CD14-positive monocyte (primary cell): ENCODE data around the gene PKD1L1. TPM values are rescaled to one million over a fixed set of nuclear protein-coding genes. Genes with fewer than 3 reads are reported as not detected.

ENCODE experiments used
- DNase-seq, 3 donors: peaks; one replicate each; pipeline ENCODE4 v3.0.0-alpha.2; 2011 to 2022
- H2AFZ ChIP-seq: 2 replicates; pipeline ENCODE4 v1.6.0; 2012; ENCODE audit warnings: mild to moderate bottlenecking, low read depth, low read length, inconsistent platforms; ENCODE audit not compliant: insufficient read depth, poor library complexity, severe bottlenecking
- H3K27ac ChIP-seq, 2 donors: 1 replicate in 1 of 2; 2 replicates in 1 of 2; pipeline ENCODE4 v1.5.1; 2012 to 2013; ENCODE audit warnings: low read length in 2 of 2, control low read depth in 1 of 2, inconsistent platforms in 1 of 2, low read depth in 1 of 2, mild to moderate bottlenecking in 1 of 2
- H3K27me3 ChIP-seq, 2 donors: one replicate each; pipeline versions ENCODE4 v1.6.0 to v1.6.1; 2011 to 2013; ENCODE audit warnings: low read length in 2 of 2; ENCODE audit not compliant: control insufficient read depth in 2 of 2, insufficient read depth in 2 of 2
- H3K36me3 ChIP-seq, 2 donors: replicated peaks in 1 of 2; 1 replicate in 1 of 2; 2 replicates in 1 of 2; pipeline versions ENCODE4 v1.5.1 to v1.6.1; 2012 to 2013; ENCODE audit warnings: low read length in 2 of 2, control low read depth in 1 of 2, inconsistent platforms in 1 of 2, mild to moderate bottlenecking in 1 of 2; ENCODE audit not compliant: insufficient read depth in 2 of 2, control insufficient read depth in 1 of 2
- H3K4me1 ChIP-seq, 2 donors: 1 replicate in 1 of 2; 2 replicates in 1 of 2; pipeline versions ENCODE4 v1.5.1 to v1.6.1; 2012 to 2013; ENCODE audit warnings: low read length in 2 of 2, control low read depth in 1 of 2, inconsistent platforms in 1 of 2, mild to moderate bottlenecking in 1 of 2, moderate library complexity in 1 of 2; ENCODE audit not compliant: insufficient read depth in 2 of 2, control insufficient read depth in 1 of 2
- H3K4me2 ChIP-seq: replicated peaks from 2 replicates; pipeline ENCODE3; 2012; ENCODE audit warnings: low read length, moderate library complexity, mild to moderate bottlenecking; ENCODE audit not compliant: poor library complexity, severe bottlenecking; ENCODE audit errors: extremely low read depth
- H3K4me3 ChIP-seq, 3 experiments: fragments of 200-600 bp in 1 of 3; sonication (generic) in 1 of 3; replicated peaks in 1 of 3; 1 replicate in 2 of 3; 2 replicates in 1 of 3; pipeline ENCODE4 v1.5.1; 2011 to 2013; ENCODE audit warnings: low read length in 3 of 3, mild to moderate bottlenecking in 3 of 3, control low read depth in 2 of 3, low read depth in 2 of 3, inconsistent platforms in 1 of 3, moderate library complexity in 1 of 3
- H3K79me2 ChIP-seq: 2 replicates; pipeline ENCODE4 v1.6.0; 2012; ENCODE audit warnings: mild to moderate bottlenecking, control low read depth, inconsistent platforms, low read length, moderate library complexity; ENCODE audit not compliant: insufficient read depth
- H3K9ac ChIP-seq: 2 replicates; pipeline ENCODE4 v1.6.0; 2017; ENCODE audit warnings: low read length, mild to moderate bottlenecking; ENCODE audit not compliant: insufficient read depth, poor library complexity, severe bottlenecking
- H3K9me3 ChIP-seq, 2 donors: replicated peaks in 1 of 2; 1 replicate in 1 of 2; 2 replicates in 1 of 2; pipeline versions ENCODE4 v1.5.1 to v1.6.1; 2012 to 2013; ENCODE audit warnings: low read length in 2 of 2, control low read depth in 1 of 2; ENCODE audit not compliant: control insufficient read depth in 1 of 2, insufficient read depth in 1 of 2
- H4K20me1 ChIP-seq: 2 replicates; pipeline ENCODE4 v1.6.0; 2012; ENCODE audit warnings: mild to moderate bottlenecking, low read length, control low read depth, moderate library complexity; ENCODE audit not compliant: insufficient read depth
- H3K27ac Mint-ChIP-seq, 7 donors: one replicate each; pipeline ENCODE4 v1.8.0; 2020; ENCODE audit warnings: mild to moderate bottlenecking in 7 of 7, mixed read lengths in 7 of 7, moderate library complexity in 6 of 7, inconsistent platforms in 2 of 7
- H3K27me3 Mint-ChIP-seq, 3 donors: one replicate each; pipeline ENCODE4 v1.8.0; 2021 to 2022; ENCODE audit warnings: low read depth in 3 of 3, mild to moderate bottlenecking in 3 of 3, mixed read lengths in 3 of 3, moderate library complexity in 3 of 3, inconsistent platforms in 1 of 3
- H3K36me3 Mint-ChIP-seq, 2 donors: one replicate each; pipeline ENCODE4 v1.8.0; 2020; ENCODE audit warnings: mixed read lengths in 2 of 2, inconsistent platforms in 1 of 2, mild to moderate bottlenecking in 1 of 2
- H3K4me1 Mint-ChIP-seq: one replicate; pipeline ENCODE4 v1.8.0; 2020; ENCODE audit warnings: mild to moderate bottlenecking, mixed read lengths
- H3K4me3 Mint-ChIP-seq, 2 donors: one replicate each; pipeline ENCODE4 v1.8.0; 2020; ENCODE audit warnings: mild to moderate bottlenecking in 2 of 2, mixed read lengths in 2 of 2, moderate library complexity in 1 of 2
- H3K9me3 Mint-ChIP-seq, 7 donors: one replicate each; pipeline ENCODE4 v1.8.0; 2020 to 2022; ENCODE audit warnings: mixed read lengths in 7 of 7, mild to moderate bottlenecking in 6 of 7, moderate library complexity in 6 of 7, inconsistent platforms in 2 of 7
- WGBS: methylation state at CpG from one replicate; pipeline ENCODE4 v1.1.5; 2013; ENCODE audit warnings: missing lambda C conversion rate; ENCODE audit not compliant: insufficient coverage; 5-methylcytosine and 5-hydroxymethylcytosine counted together
- intact Hi-C, 2 donors: fragments of 100-400 bp; cut with micrococcal nuclease; formaldehyde crosslinking; loops; one replicate each; pipeline versions ENCODE4 v1.15.0 to v1.15.1; 2023
- polyA plus RNA-seq, 3 donors: library from polyadenylated mRNA; depleted of rRNA in 1 of 3; unstranded in 2 of 3; stranded (reverse) in 1 of 3; fragments of 300-500 nt in 2 of 3; fragments of >200 nt in 1 of 3; fragmentation: Illumina TruSeq in 2 of 3; gene quantifications; 1 replicate in 2 of 3; 2 replicates in 1 of 3; pipeline ENCODE4 v1.2.3, GENCODE V29; 2012 to 2021
- TF ChIP-seq, protein P1 (sequence below): fragments of 200-600 bp; IDR thresholded peaks from one replicate; pipeline ENCODE4 v1.8.0; 2022; ENCODE audit warnings: antibody characterized with exemption, mild to moderate bottlenecking

The PKD1L1 gene
- polyA plus RNA-seq, 3 donors = 0.19 TPM; not detected in 2

DNA sequence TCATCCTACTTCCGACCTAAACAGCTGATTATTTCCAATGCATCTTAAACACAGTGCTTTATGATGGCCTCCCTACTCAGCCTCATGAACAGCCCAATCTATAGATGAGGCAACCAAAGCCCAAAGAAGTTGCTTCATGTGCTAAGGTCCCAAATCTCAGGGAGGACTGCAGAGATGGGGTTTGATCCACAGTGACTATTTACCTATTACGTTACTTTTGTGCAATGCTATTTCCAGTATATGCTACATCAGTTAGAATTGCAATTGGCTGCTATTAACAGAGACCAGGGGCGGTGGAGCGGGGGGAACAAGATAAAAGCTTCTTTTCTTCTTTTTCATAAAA is 213.3 kb downstream of the PKD1L1 start:
- no peaks in the 10 kb centered on the region for H4K20me1 ChIP-seq
- no peak for DNase-seq
- no peak overlapping the region for H3K4me2 ChIP-seq
- no peaks in the 10 kb centered on the region for H3K4me1 ChIP-seq
- 100% methylated on average over 3 of the region's 4 CpGs for WGBS
- TF ChIP-seq, protein P1, sequence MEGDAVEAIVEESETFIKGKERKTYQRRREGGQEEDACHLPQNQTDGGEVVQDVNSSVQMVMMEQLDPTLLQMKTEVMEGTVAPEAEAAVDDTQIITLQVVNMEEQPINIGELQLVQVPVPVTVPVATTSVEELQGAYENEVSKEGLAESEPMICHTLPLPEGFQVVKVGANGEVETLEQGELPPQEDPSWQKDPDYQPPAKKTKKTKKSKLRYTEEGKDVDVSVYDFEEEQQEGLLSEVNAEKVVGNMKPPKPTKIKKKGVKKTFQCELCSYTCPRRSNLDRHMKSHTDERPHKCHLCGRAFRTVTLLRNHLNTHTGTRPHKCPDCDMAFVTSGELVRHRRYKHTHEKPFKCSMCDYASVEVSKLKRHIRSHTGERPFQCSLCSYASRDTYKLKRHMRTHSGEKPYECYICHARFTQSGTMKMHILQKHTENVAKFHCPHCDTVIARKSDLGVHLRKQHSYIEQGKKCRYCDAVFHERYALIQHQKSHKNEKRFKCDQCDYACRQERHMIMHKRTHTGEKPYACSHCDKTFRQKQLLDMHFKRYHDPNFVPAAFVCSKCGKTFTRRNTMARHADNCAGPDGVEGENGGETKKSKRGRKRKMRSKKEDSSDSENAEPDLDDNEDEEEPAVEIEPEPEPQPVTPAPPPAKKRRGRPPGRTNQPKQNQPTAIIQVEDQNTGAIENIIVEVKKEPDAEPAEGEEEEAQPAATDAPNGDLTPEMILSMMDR = no peak
- H3K9ac ChIP-seq = no peak overlapping the region
- H3K4me3 ChIP-seq = no peak overlapping the region
- no peaks in the 10 kb centered on the region for H3K27me3 ChIP-seq
- intact Hi-C loops = no loop called here
- H3K79me2 ChIP-seq = no peaks in the 10 kb centered on the region
- H3K36me3 ChIP-seq = no peaks in the 10 kb centered on the region
- no peak overlapping the region for H3K4me3 Mint-ChIP-seq
- peaks cover 0 to 1% (median 0%) of the 10 kb centered on the region in 7 donors for H3K9me3 Mint-ChIP-seq
- no peaks in the 10 kb centered on the region for H3K9me3 ChIP-seq
- no peak overlapping the region for H2AFZ ChIP-seq
- H3K36me3 Mint-ChIP-seq = no peaks in the 10 kb centered on the region
- peaks cover 5 to 17% (median 15%) of the 10 kb centered on the region in 3 donors for H3K27me3 Mint-ChIP-seq
- no peak overlapping the region for H3K27ac ChIP-seq
- no peak overlapping the region for H3K27ac Mint-ChIP-seq
- H3K4me1 Mint-ChIP-seq = no peaks in the 10 kb centered on the region

DNA sequence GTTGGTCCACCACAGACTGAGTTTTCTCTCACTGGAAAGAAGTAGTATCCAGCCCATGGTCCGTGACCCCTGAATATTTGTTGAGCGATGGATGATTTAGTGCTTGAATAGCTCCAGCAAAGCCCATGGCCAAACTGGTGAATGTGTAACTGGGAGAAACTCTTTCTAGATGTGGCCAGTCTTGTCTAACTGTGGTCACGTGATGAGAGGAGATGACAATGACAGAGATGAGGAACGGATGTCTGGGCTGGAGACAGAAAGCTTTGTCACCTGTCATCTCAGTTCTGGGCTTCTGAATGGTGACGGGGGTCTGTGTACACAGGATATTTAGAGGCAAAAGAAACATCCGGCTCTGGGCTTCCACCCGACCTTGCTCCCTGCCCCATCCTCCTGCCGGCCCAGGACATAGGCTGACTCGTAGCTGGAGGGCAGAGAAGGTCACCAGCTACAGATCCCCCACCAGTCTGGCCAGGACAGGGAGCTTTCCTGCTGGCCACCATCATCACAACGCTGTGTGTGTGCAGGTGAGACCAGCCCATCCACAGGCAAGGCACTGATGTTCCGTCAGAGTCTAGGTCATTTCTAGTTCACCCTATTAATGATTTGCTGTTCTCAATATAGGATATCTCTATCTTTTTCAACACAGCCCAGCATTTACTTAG is 213.8 kb downstream of the PKD1L1 start:
- Mint-ChIP-seq H3K27ac (no peak overlapping the region), H3K4me1 (no peaks in the 10 kb centered on the region), H3K27me3 (peaks cover 5 to 16% (median 15%) of the 10 kb centered on the region in 3 donors), H3K36me3 (no peaks in the 10 kb centered on the region), H3K4me3 (no peak overlapping the region), H3K9me3 (peaks cover 0 to 1% (median 0%) of the 10 kb centered on the region in 7 donors)
- Histone ChIP-seq H3K27me3 (no peaks in the 10 kb centered on the region), H3K27ac (no peak overlapping the region), H3K4me3 (no peak overlapping the region), H2AFZ (no peak overlapping the region), H3K4me2 (no peak overlapping the region), H3K79me2 (no peaks in the 10 kb centered on the region), H3K9ac (no peak overlapping the region), H3K4me1 (no peaks in the 10 kb centered on the region), H3K36me3 (no peaks in the 10 kb centered on the region), H4K20me1 (no peaks in the 10 kb centered on the region), H3K9me3 (no peaks in the 10 kb centered on the region)
- intact Hi-C loops = no loop called here
- TF ChIP-seq, protein P1 = no peak
- no peak for DNase-seq
- WGBS = 88% methylated on average over 8 of the region's 11 CpGs
